HepG2 (cell line): Measurements from ENCODE around the gene CFAP99. TPM values are rescaled to one million over a fixed set of nuclear protein-coding genes. Genes with fewer than 3 reads are reported as not detected.
A peak's percentile ranks its signal among the peaks of the same experiment; 100 is the strongest.

Experiments used
- ASH2L ChIP-seq: fragments of 300-600, 200-600 bp; sonication (generic); IDR thresholded peaks from 2 replicates; pipeline ENCODE4 v1.7.0; 2017; ENCODE audit warnings: low read depth, mild to moderate bottlenecking, moderate library complexity, mixed read lengths, low read length; ENCODE audit not compliant: insufficient read length
- BRD4 ChIP-seq: sonication (generic); formaldehyde crosslinking; IDR thresholded peaks from 2 replicates; pipeline ENCODE4 v1.4.0; 2020; ENCODE audit warnings: missing genetic modification reagents
- FOSL2 ChIP-seq: sonication (generic); formaldehyde crosslinking; IDR thresholded peaks from 2 replicates; pipeline ENCODE4 v1.4.0; 2020; ENCODE audit warnings: missing genetic modification reagents
- HDAC6 ChIP-seq: fragments of 200-600 bp; sonication (generic); IDR thresholded peaks from 2 replicates; pipeline ENCODE4 v1.7.0; 2017; ENCODE audit warnings: mild to moderate bottlenecking, antibody characterized with exemption, low read length, low read depth
- PHF21A ChIP-seq: sonication (generic); formaldehyde crosslinking; IDR thresholded peaks from 2 replicates; pipeline ENCODE4 v1.5.0; 2020; ENCODE audit warnings: mild to moderate bottlenecking, missing genetic modification reagents
- TEAD2 ChIP-seq: sonication (generic); formaldehyde crosslinking; IDR thresholded peaks from 2 replicates; pipeline ENCODE4 v1.9.0; 2021; ENCODE audit warnings: missing genetic modification reagents
- ZBTB20 ChIP-seq: sonication (generic); formaldehyde crosslinking; IDR thresholded peaks from 2 replicates; pipeline ENCODE4 v1.8.1; 2023; ENCODE audit warnings: missing genetic modification reagents, low read depth, mild to moderate bottlenecking, borderline replicate concordance
- ZBTB33 ChIP-seq: sonication (generic); formaldehyde crosslinking; IDR thresholded peaks from 2 replicates; pipeline ENCODE4 v1.4.0; 2020; ENCODE audit warnings: missing genetic modification reagents
- ZNF431 ChIP-seq: sonication (generic); formaldehyde crosslinking; IDR thresholded peaks from 2 replicates; pipeline ENCODE4 v1.9.0; 2022; ENCODE audit warnings: missing genetic modification reagents, low read depth, mild to moderate bottlenecking, borderline replicate concordance
- ZNF605 ChIP-seq: sonication (generic); formaldehyde crosslinking; IDR thresholded peaks from 2 replicates; pipeline ENCODE4 v1.8.0; 2022; ENCODE audit warnings: mild to moderate bottlenecking, missing genetic modification reagents
- ZNF775 ChIP-seq: sonication (generic); formaldehyde crosslinking; IDR thresholded peaks from 2 replicates; pipeline ENCODE4 v1.4.0; 2020; ENCODE audit warnings: missing genetic modification reagents, mild to moderate bottlenecking, moderate library complexity, borderline replicate concordance
- polyA plus RNA-seq, 8 experiments: library from polyadenylated mRNA; depleted of rRNA in 3 of 8; stranded (reverse) in 7 of 8; unstranded in 1 of 8; fragments of >200 nt; fragmentation: Illumina TruSeq in 4 of 8; extraction: Trizol in 4 of 8; gene quantifications; 2 replicates each; pipeline versions ENCODE4 v1.2.1 to v1.2.3, GENCODE V29; 2011 to 2016; ENCODE audit warnings: low read depth in 4 of 8, missing spikeins in 1 of 8, mixed read lengths in 1 of 8; ENCODE audit not compliant: insufficient read depth in 1 of 8
- total RNA-seq, 5 experiments: library from RNA; depleted of rRNA; stranded (reverse); fragments of >200 nt; fragmentation: Illumina TruSeq; extraction: Trizol; gene quantifications; 2 replicates each; pipeline ENCODE4 v1.2.3, GENCODE V29; 2016; ENCODE audit warnings: low read depth in 1 of 5
- TF ChIP-seq, protein P1 (sequence below): sonication (generic); formaldehyde crosslinking; IDR thresholded peaks from 2 replicates; pipeline ENCODE4 v1.5.1; 2020; ENCODE audit warnings: mild to moderate bottlenecking, missing genetic modification reagents, moderate library complexity
- TF ChIP-seq, protein P2 (sequence below), 2 experiments: IDR thresholded peaks; 2 replicates each; pipeline ENCODE4 v1.6.1; 2011 to 2012; ENCODE audit warnings: low read length in 2 of 2, borderline replicate concordance in 1 of 2, low read depth in 1 of 2, mild to moderate bottlenecking in 1 of 2, moderate library complexity in 1 of 2
- TF ChIP-seq, protein P3 (sequence below): sonication (generic); formaldehyde crosslinking; IDR thresholded peaks from 2 replicates; pipeline ENCODE4 v1.4.0; 2020; ENCODE audit warnings: low read depth, mild to moderate bottlenecking, missing genetic modification reagents
- TF ChIP-seq, protein P4 (sequence below): sonication (generic); formaldehyde crosslinking; IDR thresholded peaks from 2 replicates; pipeline ENCODE4 v1.4.0; 2020; ENCODE audit warnings: mild to moderate bottlenecking, low read depth, missing genetic modification reagents

Gene CFAP99
- total and polyA plus RNA-seq, 2 of the 13 experiments (the other 11 are each of a cell fraction or from before 2014, with no cell fraction given): not detected

- TF ChIP-seq, protein P1, sequence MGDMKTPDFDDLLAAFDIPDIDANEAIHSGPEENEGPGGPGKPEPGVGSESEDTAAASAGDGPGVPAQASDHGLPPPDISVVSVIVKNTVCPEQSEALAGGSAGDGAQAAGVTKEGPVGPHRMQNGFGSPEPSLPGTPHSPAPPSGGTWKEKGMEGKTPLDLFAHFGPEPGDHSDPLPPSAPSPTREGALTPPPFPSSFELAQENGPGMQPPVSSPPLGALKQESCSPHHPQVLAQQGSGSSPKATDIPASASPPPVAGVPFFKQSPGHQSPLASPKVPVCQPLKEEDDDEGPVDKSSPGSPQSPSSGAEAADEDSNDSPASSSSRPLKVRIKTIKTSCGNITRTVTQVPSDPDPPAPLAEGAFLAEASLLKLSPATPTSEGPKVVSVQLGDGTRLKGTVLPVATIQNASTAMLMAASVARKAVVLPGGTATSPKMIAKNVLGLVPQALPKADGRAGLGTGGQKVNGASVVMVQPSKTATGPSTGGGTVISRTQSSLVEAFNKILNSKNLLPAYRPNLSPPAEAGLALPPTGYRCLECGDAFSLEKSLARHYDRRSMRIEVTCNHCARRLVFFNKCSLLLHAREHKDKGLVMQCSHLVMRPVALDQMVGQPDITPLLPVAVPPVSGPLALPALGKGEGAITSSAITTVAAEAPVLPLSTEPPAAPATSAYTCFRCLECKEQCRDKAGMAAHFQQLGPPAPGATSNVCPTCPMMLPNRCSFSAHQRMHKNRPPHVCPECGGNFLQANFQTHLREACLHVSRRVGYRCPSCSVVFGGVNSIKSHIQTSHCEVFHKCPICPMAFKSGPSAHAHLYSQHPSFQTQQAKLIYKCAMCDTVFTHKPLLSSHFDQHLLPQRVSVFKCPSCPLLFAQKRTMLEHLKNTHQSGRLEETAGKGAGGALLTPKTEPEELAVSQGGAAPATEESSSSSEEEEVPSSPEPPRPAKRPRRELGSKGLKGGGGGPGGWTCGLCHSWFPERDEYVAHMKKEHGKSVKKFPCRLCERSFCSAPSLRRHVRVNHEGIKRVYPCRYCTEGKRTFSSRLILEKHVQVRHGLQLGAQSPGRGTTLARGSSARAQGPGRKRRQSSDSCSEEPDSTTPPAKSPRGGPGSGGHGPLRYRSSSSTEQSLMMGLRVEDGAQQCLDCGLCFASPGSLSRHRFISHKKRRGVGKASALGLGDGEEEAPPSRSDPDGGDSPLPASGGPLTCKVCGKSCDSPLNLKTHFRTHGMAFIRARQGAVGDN (CRISPR knock-in tag): peak; percentile 84
- TF ChIP-seq, protein P2, sequence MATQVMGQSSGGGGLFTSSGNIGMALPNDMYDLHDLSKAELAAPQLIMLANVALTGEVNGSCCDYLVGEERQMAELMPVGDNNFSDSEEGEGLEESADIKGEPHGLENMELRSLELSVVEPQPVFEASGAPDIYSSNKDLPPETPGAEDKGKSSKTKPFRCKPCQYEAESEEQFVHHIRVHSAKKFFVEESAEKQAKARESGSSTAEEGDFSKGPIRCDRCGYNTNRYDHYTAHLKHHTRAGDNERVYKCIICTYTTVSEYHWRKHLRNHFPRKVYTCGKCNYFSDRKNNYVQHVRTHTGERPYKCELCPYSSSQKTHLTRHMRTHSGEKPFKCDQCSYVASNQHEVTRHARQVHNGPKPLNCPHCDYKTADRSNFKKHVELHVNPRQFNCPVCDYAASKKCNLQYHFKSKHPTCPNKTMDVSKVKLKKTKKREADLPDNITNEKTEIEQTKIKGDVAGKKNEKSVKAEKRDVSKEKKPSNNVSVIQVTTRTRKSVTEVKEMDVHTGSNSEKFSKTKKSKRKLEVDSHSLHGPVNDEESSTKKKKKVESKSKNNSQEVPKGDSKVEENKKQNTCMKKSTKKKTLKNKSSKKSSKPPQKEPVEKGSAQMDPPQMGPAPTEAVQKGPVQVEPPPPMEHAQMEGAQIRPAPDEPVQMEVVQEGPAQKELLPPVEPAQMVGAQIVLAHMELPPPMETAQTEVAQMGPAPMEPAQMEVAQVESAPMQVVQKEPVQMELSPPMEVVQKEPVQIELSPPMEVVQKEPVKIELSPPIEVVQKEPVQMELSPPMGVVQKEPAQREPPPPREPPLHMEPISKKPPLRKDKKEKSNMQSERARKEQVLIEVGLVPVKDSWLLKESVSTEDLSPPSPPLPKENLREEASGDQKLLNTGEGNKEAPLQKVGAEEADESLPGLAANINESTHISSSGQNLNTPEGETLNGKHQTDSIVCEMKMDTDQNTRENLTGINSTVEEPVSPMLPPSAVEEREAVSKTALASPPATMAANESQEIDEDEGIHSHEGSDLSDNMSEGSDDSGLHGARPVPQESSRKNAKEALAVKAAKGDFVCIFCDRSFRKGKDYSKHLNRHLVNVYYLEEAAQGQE (IDR thresholded peaks at IDR 0.05; ENCODE audit: borderline replicate concordance in 1 of 2, low read depth in 1 of 2, low read length in 2 of 2): no peak
- peak; percentile 83 for TF ChIP-seq ASH2L
- TF ChIP-seq ZNF605 (CRISPR knock-in tag): peak; percentile 60; the same call in 1 of the 2 replicates
- TF ChIP-seq ZBTB33 (CRISPR knock-in tag): no peak
- no peak for TF ChIP-seq PHF21A (CRISPR knock-in tag)
- no peak for TF ChIP-seq BRD4
- TF ChIP-seq ZNF775 (CRISPR knock-in tag): no peak
- TF ChIP-seq, protein P3, sequence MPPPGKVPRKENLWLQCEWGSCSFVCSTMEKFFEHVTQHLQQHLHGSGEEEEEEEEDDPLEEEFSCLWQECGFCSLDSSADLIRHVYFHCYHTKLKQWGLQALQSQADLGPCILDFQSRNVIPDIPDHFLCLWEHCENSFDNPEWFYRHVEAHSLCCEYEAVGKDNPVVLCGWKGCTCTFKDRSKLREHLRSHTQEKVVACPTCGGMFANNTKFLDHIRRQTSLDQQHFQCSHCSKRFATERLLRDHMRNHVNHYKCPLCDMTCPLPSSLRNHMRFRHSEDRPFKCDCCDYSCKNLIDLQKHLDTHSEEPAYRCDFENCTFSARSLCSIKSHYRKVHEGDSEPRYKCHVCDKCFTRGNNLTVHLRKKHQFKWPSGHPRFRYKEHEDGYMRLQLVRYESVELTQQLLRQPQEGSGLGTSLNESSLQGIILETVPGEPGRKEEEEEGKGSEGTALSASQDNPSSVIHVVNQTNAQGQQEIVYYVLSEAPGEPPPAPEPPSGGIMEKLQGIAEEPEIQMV: 0 out of 2 replicates have a peak, but pooled peaks have one; percentile 42
- no peak for TF ChIP-seq HDAC6
- no peak for TF ChIP-seq ZBTB20
- no peak for TF ChIP-seq TEAD2 (CRISPR knock-in tag)
- TF ChIP-seq FOSL2 (CRISPR knock-in tag): no peak
- TF ChIP-seq, protein P4, sequence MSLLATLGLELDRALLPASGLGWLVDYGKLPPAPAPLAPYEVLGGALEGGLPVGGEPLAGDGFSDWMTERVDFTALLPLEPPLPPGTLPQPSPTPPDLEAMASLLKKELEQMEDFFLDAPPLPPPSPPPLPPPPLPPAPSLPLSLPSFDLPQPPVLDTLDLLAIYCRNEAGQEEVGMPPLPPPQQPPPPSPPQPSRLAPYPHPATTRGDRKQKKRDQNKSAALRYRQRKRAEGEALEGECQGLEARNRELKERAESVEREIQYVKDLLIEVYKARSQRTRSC: 0 out of 2 replicates have a peak, but pooled peaks have one; percentile 64
- 0 out of 2 replicates have a peak, but pooled peaks have one; percentile 24 for TF ChIP-seq ZNF431 (CRISPR knock-in tag)
These were observed 50.6 kb downstream of the CFAP99 start (continued) for GRCh38 chr4:2469192-2469984.
